Suprapubic skin (tissue), 4 donors: ENCODE data around the gene SPIN2A.

Experiments used
- CTCF ChIP-seq, 2 donors: fragments of 200-600 bp in 1 of 2; fragments of 450-650 bp in 1 of 2; sonication (generic) in 1 of 2; IDR thresholded peaks; one replicate each; pipeline ENCODE4 v1.5.1; 2016 to 2019; ENCODE audit warnings: antibody characterized with exemption in 2 of 2, mild to moderate bottlenecking in 1 of 2, moderate library complexity in 1 of 2
- EP300 ChIP-seq: sonication (generic); formaldehyde crosslinking; IDR thresholded peaks from one replicate; pipeline ENCODE4 v1.6.1; 2017; ENCODE audit warnings: antibody characterized with exemption
- POLR2A ChIP-seq, 2 donors: fragments of 450-650 bp; IDR thresholded peaks; one replicate each; pipeline ENCODE4 v1.6.1; 2017; ENCODE audit warnings: antibody characterized with exemption in 2 of 2, mild to moderate bottlenecking in 2 of 2, moderate library complexity in 2 of 2
- POLR2AphosphoS5 ChIP-seq, 3 donors: sonication (generic); formaldehyde crosslinking; IDR thresholded peaks; one replicate each; pipeline ENCODE4 v1.6.1; 2017; ENCODE audit warnings: antibody characterized with exemption in 3 of 3

- TF ChIP-seq CTCF (IDR thresholded peaks at IDR 0.05), result no peak
- no peak for TF ChIP-seq EP300
- TF ChIP-seq POLR2AphosphoS5 (IDR thresholded peaks at IDR 0.05), result no peak
- no peak for TF ChIP-seq POLR2A (IDR thresholded peaks at IDR 0.05)
Observed at GRCh38 chrX:57137501-57137900, 304 bp upstream of the SPIN2A start.
